ENCODE results near the gene NAV3. TPM values are rescaled to one million over a fixed set of nuclear protein-coding genes. Genes with fewer than 3 reads are reported as not detected.

Gene NAV3
- total RNA-seq, 1 experiment from 2014 or later, result 9.6 TPM

DNA sequence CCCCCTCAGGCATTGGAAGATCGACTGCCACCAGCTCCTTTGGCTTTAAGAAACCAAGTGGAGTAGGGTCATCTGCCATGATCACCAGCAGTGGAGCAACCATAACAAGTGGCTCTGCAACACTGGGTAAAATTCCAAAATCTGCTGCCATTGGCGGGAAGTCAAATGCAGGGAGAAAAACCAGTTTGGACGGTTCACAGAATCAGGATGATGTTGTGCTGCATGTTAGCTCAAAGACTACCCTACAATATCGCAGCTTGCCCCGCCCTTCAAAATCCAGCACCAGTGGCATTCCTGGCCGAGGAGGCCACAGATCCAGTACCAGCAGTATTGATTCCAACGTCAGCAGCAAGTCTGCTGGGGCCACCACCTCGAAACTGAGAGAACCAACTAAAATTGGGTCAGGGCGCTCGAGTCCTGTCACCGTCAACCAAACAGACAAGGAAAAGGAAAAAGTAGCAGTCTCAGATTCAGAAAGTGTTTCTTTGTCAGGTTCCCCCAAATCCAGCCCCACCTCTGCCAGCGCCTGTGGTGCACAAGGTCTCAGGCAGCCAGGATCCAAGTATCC lies 288.7 kb downstream of the NAV3 start:
- no peak for DNase-seq (ENCODE audit: low spot score)

- no peak for DNase-seq (ENCODE audit: low spot score)
Measured at GRCh38 chr12:78120306-78120705, 289.6 kb downstream of the NAV3 start.

DNA sequence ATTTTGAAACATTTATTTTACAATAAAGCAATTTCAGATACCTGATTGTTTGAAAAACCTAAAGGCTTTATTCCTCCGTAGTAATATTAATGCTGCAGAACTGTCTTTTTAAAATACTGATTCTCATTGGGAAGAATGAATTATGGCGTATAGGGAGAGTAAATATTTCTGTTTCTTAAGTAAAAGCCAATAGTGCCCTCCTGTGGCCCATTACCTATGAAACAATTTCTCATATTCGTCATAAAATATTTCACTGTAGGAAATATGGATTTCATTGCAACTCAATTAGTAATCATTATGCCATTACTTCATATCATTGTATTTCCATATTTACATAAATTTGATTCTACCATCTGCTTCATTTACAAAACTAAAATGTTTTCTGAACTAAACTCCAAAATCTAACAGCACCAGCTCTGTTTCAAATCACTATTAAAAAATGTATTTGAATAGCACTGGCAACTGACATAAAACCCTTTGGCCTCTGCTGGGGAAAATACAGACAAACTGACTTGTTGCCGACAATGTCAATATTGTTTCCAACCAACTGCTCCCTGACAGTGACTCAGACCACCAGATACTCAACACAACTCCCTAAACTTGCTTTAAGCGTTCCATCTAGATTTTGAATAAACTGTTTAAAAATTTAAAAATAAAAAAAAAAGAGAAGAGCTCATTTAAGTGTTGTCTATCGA lies 290.3 kb downstream of the NAV3 start:
- DNase-seq (ENCODE audit: low spot score), result no peak

GRCh38 chr12:78121969-78122610 lies 291.4 kb downstream of the NAV3 start:
- no peak for DNase-seq (ENCODE audit: low spot score)

GRCh38 chr12:78128211-78128610 lies 297.5 kb downstream of the NAV3 start:
- no peak for DNase-seq (ENCODE audit: low spot score)

DNA sequence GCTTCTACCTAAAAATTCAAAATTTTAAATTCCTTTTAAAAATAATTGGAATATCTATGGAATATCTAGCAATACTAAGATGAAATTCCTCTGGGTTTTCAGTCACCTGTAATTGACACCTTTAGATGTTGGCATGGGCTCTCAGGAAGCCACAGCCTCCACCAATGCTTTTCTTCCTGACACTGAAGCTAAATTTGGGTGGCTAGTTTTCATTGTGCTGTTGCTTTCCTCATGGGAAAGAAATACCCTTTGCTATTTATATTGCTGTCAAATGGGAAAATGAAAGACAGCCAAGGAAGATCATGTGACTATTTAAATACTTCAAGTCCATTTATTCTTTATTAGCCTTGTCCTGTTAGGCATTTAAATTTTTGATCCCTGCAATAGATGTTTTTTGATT lies 313.0 kb downstream of the NAV3 start:
- no peak for DNase-seq (ENCODE audit: low spot score)

- DNase-seq (ENCODE audit: low spot score), result no peak
Measured at GRCh38 chr12:78145398-78145797, 314.7 kb downstream of the NAV3 start.

DNA sequence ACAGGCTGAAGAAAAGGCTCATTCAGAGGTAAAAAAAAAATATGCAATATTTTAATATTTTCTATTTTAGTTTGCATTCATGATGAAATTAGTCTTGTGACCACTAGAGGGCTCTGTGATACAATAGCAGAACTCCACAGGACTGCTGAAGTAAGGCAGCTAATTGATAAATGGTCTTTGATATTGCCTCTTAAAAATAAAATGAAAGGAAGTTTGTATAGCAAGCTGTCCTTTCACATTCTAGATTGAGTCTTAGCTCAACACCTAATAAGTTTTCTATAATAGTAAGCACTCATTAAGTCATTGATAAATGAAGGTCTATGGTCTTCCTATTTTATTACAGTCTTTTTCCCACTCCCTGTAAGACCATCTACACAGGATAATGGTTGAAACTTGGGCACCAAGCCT lies 315.7 kb downstream of the NAV3 start:
- peak; percentile 17 for DNase-seq (ENCODE audit: low spot score)

DNA sequence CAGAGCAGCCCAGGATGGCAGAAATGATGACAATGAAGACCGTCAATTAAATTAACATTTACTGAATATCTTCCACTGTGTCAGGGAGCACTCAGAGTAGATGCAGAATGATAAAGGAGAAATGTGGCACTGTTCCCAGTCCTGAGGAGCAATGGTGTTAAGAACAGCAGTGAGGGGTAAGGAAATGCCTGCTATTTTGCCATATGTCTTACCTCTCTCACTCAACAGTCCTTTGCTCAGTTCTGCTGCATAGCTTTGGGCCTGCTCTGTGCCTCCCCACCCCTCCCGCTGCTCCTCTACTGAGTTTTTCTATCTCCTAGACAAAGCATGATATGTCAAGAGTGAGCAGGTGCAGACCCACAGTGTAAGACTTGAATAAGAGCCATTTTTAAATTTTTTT lies 318.8 kb downstream of the NAV3 start:
- DNase-seq (ENCODE audit: low spot score), result no peak

- DNase-seq (ENCODE audit: low spot score), result no peak
Measured at GRCh38 chr12:78155546-78155945, 324.9 kb downstream of the NAV3 start.

DNA sequence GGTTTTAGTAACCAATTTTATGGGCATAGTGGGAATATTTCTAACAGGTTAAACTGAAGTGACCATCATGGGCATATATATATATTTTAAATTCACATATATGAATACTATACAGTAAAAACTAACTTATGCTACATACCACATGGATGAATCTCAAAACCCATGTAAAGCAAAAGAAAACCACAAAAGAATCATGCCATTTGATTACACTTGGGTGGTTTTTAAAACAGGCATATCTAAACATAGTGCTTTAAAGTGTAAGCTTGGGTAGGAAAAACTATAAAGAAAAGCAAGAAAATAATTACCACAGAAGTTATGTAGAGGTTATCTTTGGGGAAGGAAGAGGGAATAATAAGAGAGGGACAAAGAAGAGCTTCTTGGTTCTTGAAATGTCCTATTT lies 326.1 kb downstream of the NAV3 start:
- DNase-seq (ENCODE audit: low spot score), result no peak

DNA sequence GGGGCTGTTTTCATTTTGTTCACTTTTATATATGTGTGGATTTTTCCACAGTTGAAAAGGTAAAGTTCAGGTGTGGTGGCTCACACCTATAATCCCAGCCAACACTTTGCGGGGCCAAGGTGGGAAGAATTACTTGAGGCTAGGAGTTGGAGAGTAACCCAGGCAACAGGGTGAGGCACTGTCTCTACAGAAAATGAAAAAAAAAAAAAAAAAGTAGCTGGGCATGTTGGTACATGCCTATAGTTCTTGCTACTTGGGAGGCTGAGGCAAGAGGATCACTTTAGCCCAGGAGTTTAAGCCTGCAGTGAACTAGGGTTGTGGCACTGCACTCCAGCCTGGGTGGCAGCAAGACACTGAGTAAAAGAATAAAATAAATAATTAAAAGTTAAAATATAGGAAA lies 326.5 kb downstream of the NAV3 start:
- DNase-seq (ENCODE audit: low spot score), result no peak

GRCh38 chr12:78164154-78164553 lies 333.5 kb downstream of the NAV3 start:
- no peak for DNase-seq (ENCODE audit: low spot score)

DNA sequence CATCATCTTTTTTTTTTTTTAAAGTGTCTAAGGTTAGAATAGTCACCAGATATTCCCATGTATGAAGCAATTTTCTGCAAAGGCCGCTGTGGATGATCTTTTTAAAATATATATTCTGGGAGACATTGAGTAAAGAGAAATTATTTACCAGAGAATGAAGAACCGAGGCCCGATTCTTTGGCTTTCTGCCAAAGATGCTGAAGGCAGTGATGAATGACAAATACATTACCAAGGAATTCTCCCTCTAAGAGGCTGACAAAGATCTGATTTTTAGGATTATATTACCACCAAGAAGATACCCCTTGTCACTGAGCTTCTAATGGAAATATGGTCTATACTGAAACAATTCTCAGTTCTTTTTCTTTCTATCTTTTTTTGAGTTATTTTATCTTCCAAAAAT lies 336.8 kb downstream of the NAV3 start:
- DNase-seq (ENCODE audit: low spot score), result no peak

DNA sequence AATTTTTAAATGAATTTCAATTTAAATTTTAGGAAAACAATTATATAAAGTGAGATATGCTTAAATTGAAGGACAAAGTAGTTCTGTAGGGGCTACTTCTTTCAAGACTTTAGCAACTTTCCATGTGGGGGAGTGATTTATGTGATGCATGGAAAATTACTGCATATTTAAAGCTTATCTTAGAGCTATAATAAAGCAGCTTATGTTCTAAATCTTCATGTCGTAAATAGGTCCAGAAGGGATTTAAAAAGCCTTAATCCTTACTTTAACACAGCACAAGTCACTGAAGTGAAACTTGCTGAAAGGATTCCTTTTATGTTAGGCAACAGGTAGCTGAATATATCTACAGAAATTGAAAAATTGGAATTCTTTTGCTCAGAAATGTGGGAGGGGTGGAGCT lies 340.4 kb downstream of the NAV3 start:
- DNase-seq (ENCODE audit: low spot score), result no peak

DNA sequence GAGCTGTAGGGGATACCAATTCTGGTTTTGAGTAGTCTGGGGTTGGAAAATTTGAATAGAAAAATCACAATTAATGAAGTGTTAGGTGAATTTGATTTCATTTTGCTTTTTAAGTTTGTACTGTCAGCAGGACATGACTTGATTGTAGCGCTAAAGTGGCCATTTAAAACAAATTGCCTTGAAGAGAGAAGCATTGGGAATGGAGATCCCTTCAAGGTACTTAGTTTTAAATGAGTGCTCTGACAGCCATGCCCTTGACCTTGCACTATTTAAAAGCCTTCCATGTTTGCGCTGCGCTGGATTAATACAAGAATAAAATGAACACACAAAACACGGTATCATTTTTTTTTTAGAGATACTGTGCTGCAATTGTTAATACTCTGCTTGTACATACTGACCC lies 345.9 kb downstream of the NAV3 start:
- no peak for DNase-seq (ENCODE audit: low spot score)

DNA sequence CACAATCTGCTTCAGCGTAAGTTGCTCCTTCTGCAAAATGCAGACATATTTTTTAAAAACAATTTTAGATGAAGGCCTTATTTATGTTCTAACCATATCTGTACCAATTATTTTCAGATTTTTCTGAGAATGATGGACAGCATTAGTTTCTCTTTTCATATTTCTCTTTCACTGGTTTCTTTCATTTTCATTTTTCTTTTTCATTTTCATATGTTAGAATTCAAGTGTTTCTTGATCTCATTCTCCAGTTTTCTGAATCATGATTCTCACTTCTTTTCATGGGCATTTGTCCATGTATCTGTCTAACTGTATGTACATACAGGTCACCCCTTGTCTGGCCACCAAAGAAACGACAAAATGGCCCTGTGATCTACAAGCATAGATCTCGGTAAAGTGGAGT lies 346.6 kb downstream of the NAV3 start:
- no peak for DNase-seq (ENCODE audit: low spot score)

DNA sequence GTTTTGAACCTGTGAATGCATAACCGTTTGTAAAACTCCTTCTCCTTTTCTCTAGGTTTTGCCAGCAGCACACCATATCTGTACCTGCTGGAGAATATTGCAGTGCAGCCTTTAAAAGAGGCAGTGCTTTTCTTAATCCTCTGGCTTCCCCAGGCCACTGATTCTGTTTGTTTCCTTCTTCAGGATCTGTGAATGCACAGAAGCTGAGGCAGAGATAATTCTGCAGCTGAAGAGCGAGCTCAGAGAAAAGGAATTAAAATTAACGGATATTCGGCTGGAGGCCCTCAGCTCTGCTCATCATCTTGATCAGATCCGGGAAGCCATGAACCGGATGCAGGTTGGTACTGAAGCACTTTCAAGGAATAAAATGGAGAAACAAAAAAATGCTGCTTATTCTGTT lies 348.7 kb downstream of the NAV3 start:
- no peak for DNase-seq (ENCODE audit: low spot score)

- DNase-seq (ENCODE audit: low spot score), result no peak
Measured at GRCh38 chr12:78181544-78182162, 351.0 kb downstream of the NAV3 start.

GRCh38 chr12:78183824-78184223 lies 353.1 kb downstream of the NAV3 start:
- DNase-seq (ENCODE audit: low spot score), result no peak

DNA sequence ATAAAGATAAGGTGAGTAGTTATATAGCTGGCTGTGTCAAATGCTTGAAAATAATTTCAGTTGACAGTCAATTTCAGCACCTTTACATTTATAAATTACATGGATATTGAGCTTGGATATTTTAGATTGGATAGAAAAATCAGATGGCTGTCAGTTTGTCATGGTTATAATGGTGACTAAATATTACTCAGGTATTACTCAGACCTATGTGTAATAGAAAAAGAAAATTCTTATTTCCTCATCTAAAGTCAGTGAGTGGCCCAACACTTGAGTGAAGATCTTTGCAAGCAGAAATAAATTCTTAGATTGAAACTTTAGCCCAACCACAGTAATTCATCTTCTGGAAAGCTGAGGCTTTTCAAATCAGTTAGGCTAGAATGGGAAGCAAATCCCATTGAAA lies 354.4 kb downstream of the NAV3 start:
- DNase-seq (ENCODE audit: low spot score), result no peak

- no peak for DNase-seq (ENCODE audit: low spot score)
Measured at GRCh38 chr12:78185651-78186050, 355.0 kb downstream of the NAV3 start.

GRCh38 chr12:78186670-78187069 lies 356.0 kb downstream of the NAV3 start:
- DNase-seq (ENCODE audit: low spot score), result no peak
